ENCODE measurements around the gene RPS27.
"Not testable (repeated sequence)": the region's sequence is repeated elsewhere in the genome, so short reads cannot be mapped to it uniquely, and the experiment has no call there.

The RPS27 gene

GRCh38 chr1:153962088-153963029, 28.2 kb upstream of the RPS27 start:
- no peak for DNase-seq

GRCh38 chr1:153963030-153963849, 27.3 kb upstream of the RPS27 start, which contains the start of gene SLC39A1:
Gene SLC39A1, minus strand, starts transcription at chr1:153963537. Its CDS starts 822 bp downstream, at chr1:153962715.
- peak; percentile 97 for DNase-seq

GRCh38 chr1:153963850-153964331, 26.7 kb upstream of the RPS27 start:
- peak; percentile 40 for DNase-seq

- peak; percentile 97 for DNase-seq
Measured at GRCh38 chr1:153967107-153967999, 23.2 kb upstream of the RPS27 start, which contains the start of gene CREB3L4. Gene CREB3L4, plus strand, starts transcription at chr1:153967902. Its CDS starts 624 bp downstream, at chr1:153968526.

GRCh38 chr1:153968000-153968363, 22.6 kb upstream of the RPS27 start:
- peak; percentile 38 for DNase-seq

GRCh38 chr1:153968408-153968807, 22.2 kb upstream of the RPS27 start:
- DNase-seq, result no peak

GRCh38 chr1:153968972-153969371, 21.6 kb upstream of the RPS27 start:
- no peak for DNase-seq

GRCh38 chr1:153970346-153970745, 20.2 kb upstream of the RPS27 start:
- DNase-seq, result no peak

- no peak for DNase-seq
Measured at GRCh38 chr1:153973071-153973470, 17.5 kb upstream of the RPS27 start.

GRCh38 chr1:153973525-153973924, 17.0 kb upstream of the RPS27 start:
- DNase-seq, result no peak

GRCh38 chr1:153976819-153977249, 13.7 kb upstream of the RPS27 start:
- no peak for DNase-seq

GRCh38 chr1:153977250-153978240, 13.0 kb upstream of the RPS27 start, which contains the start of gene JTB:
Gene JTB, minus strand, starts transcription at chr1:153977674. Its CDS starts 422 bp downstream, at chr1:153977252.
- peak; percentile 88 for DNase-seq

GRCh38 chr1:153978274-153978909, 12.2 kb upstream of the RPS27 start:
- DNase-seq, result no peak

GRCh38 chr1:153979091-153979490, 11.5 kb upstream of the RPS27 start:
- DNase-seq, result not testable (repeated sequence)

- not testable (repeated sequence) for DNase-seq
Measured at GRCh38 chr1:153981735-153982134, 8.8 kb upstream of the RPS27 start.

- DNase-seq, result no peak
Measured at GRCh38 chr1:153984123-153984894, 6.3 kb upstream of the RPS27 start.

- no peak for DNase-seq
Measured at GRCh38 chr1:153985341-153985912, 5.1 kb upstream of the RPS27 start.

- DNase-seq, result peak; percentile 80
Measured at GRCh38 chr1:153985941-153986761, 4.4 kb upstream of the RPS27 start, which contains the start of gene RAB13. Gene RAB13, minus strand, starts transcription at chr1:153986339. Its CDS starts 103 bp downstream, at chr1:153986236.

All from NCI-H774 (cell line).